GM23248 (cell line): ENCODE measurements around the gene TNRC6C. TPM values are rescaled to one million over a fixed set of nuclear protein-coding genes. Genes with fewer than 3 reads are reported as not detected.
A peak's percentile ranks its signal among the peaks of the same experiment; 100 is the strongest.

ENCODE experiments used
- DNase-seq: peaks from one replicate; pipeline ENCODE4 v3.0.0-alpha.2; 2015
- H2AFZ ChIP-seq: fragments of 200-600 bp; sonication (generic); 2 replicates; pipeline ENCODE4 v1.6.1; 2016; ENCODE audit warnings: antibody characterized with exemption
- H3F3A ChIP-seq: fragments of 200-600 bp; sonication (generic); 2 replicates; pipeline ENCODE4 v1.6.1; 2016; ENCODE audit warnings: mild to moderate bottlenecking, antibody characterized with exemption, mixed run types; ENCODE audit not compliant: insufficient read depth
- H3K27ac ChIP-seq: fragments of 200-600 bp; sonication (generic); 2 replicates; pipeline ENCODE4 v1.5.1; 2016; ENCODE audit warnings: mild to moderate bottlenecking
- H3K27me3 ChIP-seq: fragments of 200-600 bp; sonication (generic); replicated peaks from 2 replicates; pipeline ENCODE4 v1.6.1; 2016; ENCODE audit warnings: mild to moderate bottlenecking; ENCODE audit not compliant: insufficient read depth
- H3K36me3 ChIP-seq: fragments of 200-600 bp; sonication (generic); 2 replicates; pipeline ENCODE4 v1.6.1; 2016; ENCODE audit warnings: low read depth, mild to moderate bottlenecking
- H3K4me1 ChIP-seq: fragments of 200-600 bp; sonication (generic); 2 replicates; pipeline ENCODE4 v1.6.1; 2016; ENCODE audit warnings: mild to moderate bottlenecking; ENCODE audit not compliant: insufficient read depth
- H3K4me2 ChIP-seq: fragments of 200-600 bp; sonication (generic); one replicate; pipeline ENCODE4 v1.6.1; 2016; ENCODE audit warnings: mild to moderate bottlenecking; ENCODE audit not compliant: unreplicated experiment
- H3K4me3 ChIP-seq: fragments of 200-600 bp; sonication (generic); 2 replicates; pipeline ENCODE4 v1.5.1; 2016; ENCODE audit warnings: mild to moderate bottlenecking
- H3K79me2 ChIP-seq: fragments of 200-600 bp; sonication (generic); 2 replicates; pipeline ENCODE4 v1.6.1; 2016; ENCODE audit warnings: mild to moderate bottlenecking; ENCODE audit not compliant: insufficient read depth
- H3K9ac ChIP-seq: fragments of 200-600 bp; sonication (generic); 2 replicates; pipeline ENCODE4 v1.6.1; 2016; ENCODE audit warnings: mild to moderate bottlenecking
- H3K9me2 ChIP-seq: fragments of 200-600 bp; sonication (generic); 2 replicates; pipeline ENCODE4 v1.6.1; 2016; ENCODE audit warnings: mixed run types, mild to moderate bottlenecking, moderate library complexity; ENCODE audit not compliant: insufficient read depth
- H3K9me3 ChIP-seq: fragments of 200-600 bp; sonication (generic); one replicate; pipeline ENCODE4 v1.6.1; 2017; ENCODE audit warnings: low read depth
- H4K20me1 ChIP-seq: fragments of 200-600 bp; sonication (generic); 2 replicates; pipeline ENCODE4 v1.6.0; 2016; ENCODE audit not compliant: insufficient read depth
- EZH2 ChIP-seq: fragments of 200-600 bp; sonication (generic); IDR thresholded peaks from 2 replicates; pipeline ENCODE4 v1.6.1; 2018; ENCODE audit warnings: antibody characterized with exemption, mild to moderate bottlenecking; ENCODE audit not compliant: insufficient read depth, poor library complexity, severe bottlenecking
- EZH2phosphoT487 ChIP-seq: fragments of 200-600 bp; sonication (generic); IDR thresholded peaks from 2 replicates; pipeline ENCODE4 v1.6.1; 2018; ENCODE audit warnings: antibody characterized with exemption, moderate library complexity, mild to moderate bottlenecking, low read depth; ENCODE audit not compliant: insufficient read depth
- WGBS, 2 experiments: methylation state at CpG; one replicate each; pipeline ENCODE4 v1.1.6; 2015 to 2017; ENCODE audit warnings: low lambda C conversion rate in 2 of 2, low coverage in 1 of 2; ENCODE audit errors: missing lambda C conversion rate in 2 of 2; 5-methylcytosine and 5-hydroxymethylcytosine counted together
- in situ Hi-C: fragments of 300-500 bp; cut with MboI; formaldehyde crosslinking; loops from 2 replicates; pipeline ENCODE4 v1.15.0; 2020
- polyA plus RNA-seq: library from polyadenylated mRNA; unstranded; fragments of >200 nt; fragmentation: Nextera tagmentation; extraction: Ambion mirVana; gene quantifications from 2 replicates; pipeline ENCODE4 v1.2.1, GENCODE V29; 2016
- total RNA-seq: library from RNA; depleted of rRNA; stranded (reverse); fragments of >200 nt; shearing (Covaris generic); gene quantifications from 2 replicates; pipeline ENCODE4 v1.2.3, GENCODE V29; 2014

Gene TNRC6C
- total and polyA plus RNA-seq, 2 experiments from 2014 or later: 2.3 TPM

DNA sequence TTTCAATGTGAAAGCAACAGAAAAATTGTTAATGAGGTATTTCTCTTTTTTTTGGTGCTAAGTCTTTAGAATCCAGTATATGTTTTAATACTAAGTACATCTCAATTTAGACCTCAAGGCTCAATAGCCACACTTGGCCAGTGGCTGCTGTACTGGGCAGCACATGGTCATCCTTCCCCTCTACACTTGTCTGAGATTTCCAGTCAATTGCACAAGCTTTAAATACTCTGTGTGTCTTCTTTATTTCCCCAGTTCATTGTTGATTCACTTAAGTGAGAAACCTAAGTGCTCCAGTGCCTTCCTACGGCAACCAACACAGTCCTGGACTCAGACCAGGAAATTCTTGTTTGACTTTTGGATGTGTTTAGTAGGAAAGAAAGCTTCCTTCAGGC, 62.2 kb downstream of the TNRC6C start:
- Histone ChIP-seq H3K36me3 (no peaks in the 10 kb centered on the region), H3K4me3 (no peak overlapping the region), H3K9ac (no peak overlapping the region), H4K20me1 (no peaks in the 10 kb centered on the region), H3K4me2 (no peak overlapping the region), H3K4me1 (peaks cover 20% of the 10 kb centered on the region), H3F3A (peaks cover 21% of the 10 kb centered on the region; the same call in 1 of the 2 replicates), H3K27me3 (no peaks in the 10 kb centered on the region), H2AFZ (no peak overlapping the region), H3K27ac (no peak overlapping the region), H3K79me2 (no peaks in the 10 kb centered on the region), H3K9me2 (no peaks in the 10 kb centered on the region), H3K9me3 (no peaks in the 10 kb centered on the region)
- 95 to 96% methylated on average over 1 of the region's 1 CpG for WGBS, 2 experiments
- DNase-seq: peak; percentile 19
- in situ Hi-C loops: no loop called here
- no peak for TF ChIP-seq EZH2
- TF ChIP-seq EZH2phosphoT487: no peak

DNA sequence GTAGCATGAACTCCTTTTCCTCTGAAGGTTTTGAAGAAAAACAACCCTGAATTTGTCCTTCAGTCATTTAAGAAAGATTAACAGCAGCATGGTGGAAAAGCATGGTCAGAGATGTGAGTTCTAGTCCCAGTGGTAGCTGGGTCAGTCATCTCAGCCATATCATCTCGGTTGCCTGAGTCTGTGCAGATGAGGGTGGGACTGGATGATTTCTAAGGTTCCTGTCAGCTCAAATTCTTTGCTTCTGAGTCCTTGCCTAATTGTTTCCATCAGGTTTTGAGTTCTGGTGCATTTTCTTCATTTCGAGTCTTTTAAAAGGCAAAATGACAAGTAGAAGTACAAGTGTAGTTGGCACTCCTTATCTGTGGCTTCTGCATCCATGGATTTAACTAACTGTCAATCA, 63.9 kb downstream of the TNRC6C start:
- 0 to 2% methylated on average over 2 of the region's 2 CpGs for WGBS, 2 experiments

DNA sequence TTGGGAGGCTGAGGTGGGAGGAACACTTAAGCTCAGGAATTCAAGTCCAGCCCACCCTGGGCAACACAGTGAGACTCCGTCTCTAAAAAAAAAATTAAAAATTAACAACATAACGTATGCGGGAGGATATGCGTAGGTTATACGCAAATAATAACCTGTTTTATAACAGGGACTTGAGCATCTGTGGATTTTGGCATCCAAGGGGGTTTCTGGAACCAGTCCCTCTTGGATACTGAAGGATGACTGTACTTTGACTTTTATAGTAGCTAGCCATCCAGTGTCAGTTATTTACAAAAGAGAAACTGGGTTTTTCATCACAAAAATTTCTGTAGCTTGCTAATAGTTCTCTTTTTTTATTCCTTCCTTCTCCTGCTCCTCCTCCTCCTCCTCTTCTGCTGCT, 64.5 kb downstream of the TNRC6C start:
- no peaks in the 10 kb centered on the region for H4K20me1 ChIP-seq
- no peaks in the 10 kb centered on the region for H3K79me2 ChIP-seq
- no peak overlapping the region for H2AFZ ChIP-seq
- H3F3A ChIP-seq: peaks cover 21% of the 10 kb centered on the region; the same call in 1 of the 2 replicates
- H3K27ac ChIP-seq: no peak overlapping the region
- peak overlapping the region; percentile 29 for H3K4me2 ChIP-seq
- H3K4me3 ChIP-seq: no peak overlapping the region
- H3K36me3 ChIP-seq: no peaks in the 10 kb centered on the region
- H3K9me3 ChIP-seq: no peaks in the 10 kb centered on the region
- in situ Hi-C loops: no loop called here
- no peak for DNase-seq
- no peaks in the 10 kb centered on the region for H3K9me2 ChIP-seq
- peaks cover 20% of the 10 kb centered on the region for H3K4me1 ChIP-seq
- no peaks in the 10 kb centered on the region for H3K27me3 ChIP-seq
- H3K9ac ChIP-seq: no peak overlapping the region
- no peak for TF ChIP-seq EZH2phosphoT487
- no peak for TF ChIP-seq EZH2
- WGBS, 2 experiments: 91% methylated on average over 5 of the region's 5 CpGs

More for the DNA sequence above, 63.9 kb downstream of the TNRC6C start:
- H3K9me2 ChIP-seq: no peaks in the 10 kb centered on the region
- peak overlapping the region; percentile 9; the same call in 1 of the 2 replicates for H3K27ac ChIP-seq
- no peak overlapping the region for H2AFZ ChIP-seq
- H3K27me3 ChIP-seq: no peaks in the 10 kb centered on the region
- in situ Hi-C loops: no loop called here
- no peaks in the 10 kb centered on the region for H3K79me2 ChIP-seq
- H3K4me3 ChIP-seq: no peak overlapping the region
- DNase-seq: peak; percentile 83
- peak overlapping the region; percentile 29 for H3K4me2 ChIP-seq
- no peak overlapping the region for H3K9ac ChIP-seq
- peaks cover 20% of the 10 kb centered on the region for H3K4me1 ChIP-seq
- H3K9me3 ChIP-seq: no peaks in the 10 kb centered on the region
- no peaks in the 10 kb centered on the region for H4K20me1 ChIP-seq
- H3F3A ChIP-seq: peaks cover 21% of the 10 kb centered on the region; the same call in 1 of the 2 replicates
- no peak for TF ChIP-seq EZH2
- no peak for TF ChIP-seq EZH2phosphoT487
- no peaks in the 10 kb centered on the region for H3K36me3 ChIP-seq

DNA sequence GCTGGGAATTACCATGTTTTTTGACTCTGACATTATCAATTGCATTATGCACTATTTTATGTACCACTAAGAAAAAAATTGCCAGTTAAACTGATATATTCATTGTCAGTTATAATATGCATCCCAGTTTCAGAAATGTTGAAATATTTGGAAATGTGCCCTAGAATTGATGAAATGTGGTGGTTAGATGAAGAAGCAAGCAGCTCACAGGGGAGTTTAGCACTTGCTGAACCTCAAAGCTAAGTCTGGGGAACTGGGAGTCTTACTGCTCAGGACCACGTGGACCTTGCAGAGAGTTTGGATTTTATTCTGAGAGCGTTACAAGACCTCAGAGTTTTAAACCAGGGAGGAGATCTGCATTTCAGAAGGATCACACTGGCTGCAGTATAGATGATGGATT, 67.9 kb downstream of the TNRC6C start:
- Histone ChIP-seq H3K79me2 (no peaks in the 10 kb centered on the region), H3K4me2 (no peak overlapping the region), H3F3A (peaks cover 25% of the 10 kb centered on the region; the same call in 1 of the 2 replicates), H3K9ac (no peak overlapping the region), H3K27ac (no peak overlapping the region), H3K27me3 (no peaks in the 10 kb centered on the region), H3K4me1 (peaks cover 25% of the 10 kb centered on the region), H3K9me2 (no peaks in the 10 kb centered on the region), H3K36me3 (no peaks in the 10 kb centered on the region), H4K20me1 (no peaks in the 10 kb centered on the region), H3K9me3 (no peaks in the 10 kb centered on the region), H2AFZ (no peak overlapping the region), H3K4me3 (no peak overlapping the region)
- DNase-seq: no peak
- TF ChIP-seq EZH2 (no peak), EZH2phosphoT487 (no peak)
- WGBS, 2 experiments: 94 to 96% methylated on average over 2 of the region's 2 CpGs
- in situ Hi-C loops: no loop called here

DNA sequence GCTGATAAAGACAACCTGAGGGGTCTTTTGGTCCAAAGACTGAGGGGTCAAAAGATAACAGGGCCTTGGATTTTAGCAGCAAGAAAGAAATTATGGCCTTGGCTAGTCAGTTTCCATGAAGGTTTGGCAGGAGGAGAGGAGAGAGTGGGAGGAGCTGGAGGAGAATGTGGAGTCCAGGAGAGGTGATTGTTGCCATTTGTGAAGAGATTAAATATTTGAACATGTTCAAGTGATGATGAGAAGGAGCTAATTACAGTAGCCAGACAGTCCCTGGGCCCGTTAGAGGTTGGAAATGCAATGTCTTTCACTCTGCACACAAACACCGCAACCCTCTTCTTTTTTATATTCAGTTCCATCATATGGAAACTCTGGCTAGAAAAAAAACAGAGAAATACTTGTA, 68.6 kb downstream of the TNRC6C start:
- no peaks in the 10 kb centered on the region for H3K36me3 ChIP-seq
- no peaks in the 10 kb centered on the region for H3K9me2 ChIP-seq
- no peaks in the 10 kb centered on the region for H4K20me1 ChIP-seq
- WGBS, 2 experiments: 83 to 91% methylated on average over 2 of the region's 2 CpGs
- H3K4me3 ChIP-seq: no peak overlapping the region
- H3K4me1 ChIP-seq: peaks cover 29% of the 10 kb centered on the region
- H3K9ac ChIP-seq: no peak overlapping the region
- DNase-seq: no peak
- peaks cover 31% of the 10 kb centered on the region for H3F3A ChIP-seq
- no peak overlapping the region for H3K27ac ChIP-seq
- TF ChIP-seq EZH2 (no peak), EZH2phosphoT487 (no peak)
- no peaks in the 10 kb centered on the region for H3K79me2 ChIP-seq
- H3K27me3 ChIP-seq: no peaks in the 10 kb centered on the region
- no peak overlapping the region for H3K4me2 ChIP-seq
- in situ Hi-C loops: no loop called here
- H2AFZ ChIP-seq: no peak overlapping the region
- no peaks in the 10 kb centered on the region for H3K9me3 ChIP-seq
